ENCODE data around the gene TRMU. TPM values are rescaled to one million over a fixed set of nuclear protein-coding genes. Genes with fewer than 3 reads are reported as not detected.

Gene TRMU
- total and polyA plus RNA-seq, 4 donors: 24.1 to 42.3 (median 34.0) TPM

GRCh38 chr22:46351767-46352166, 16.3 kb downstream of the TRMU start:
- H3K27me3 ChIP-seq (ENCODE audit: control insufficient read depth in 3 of 3, insufficient read depth in 3 of 3, low read length in 2 of 3): no peaks in the 10 kb centered on the region
- WGBS, 2 donors: 95 to 97% methylated on average over 23 of the region's 23 CpGs
- TF ChIP-seq CTCF (IDR thresholded peaks at IDR 0.05; ENCODE audit: control extremely low read depth, extremely low read depth): no peak
- H3K4me1 ChIP-seq (ENCODE audit: control insufficient read depth in 5 of 5, insufficient read depth in 5 of 5, low read length in 5 of 5): peaks cover 0 to 3% (median 0%) of the 10 kb centered on the region in 5 donors
- H3K27ac ChIP-seq (ENCODE audit: low read depth in 1 of 2, low read length in 1 of 2): peak overlapping the region in 1 of 2 donors; percentile 69
- H3K36me3 ChIP-seq (ENCODE audit: control insufficient read depth in 4 of 4, insufficient read depth in 4 of 4, low read length in 4 of 4): peaks cover 8 to 77% (median 44%) of the 10 kb centered on the region in 4 donors
- ATAC-seq (ENCODE audit: insufficient read depth, low FRiP score): no peak
- no peak overlapping the region for H3K9ac ChIP-seq (ENCODE audit: insufficient read depth in 1 of 2, low read length in 2 of 2)
- H3K9me3 ChIP-seq (ENCODE audit: control insufficient read depth in 4 of 4, insufficient read depth in 3 of 4, low read length in 3 of 4): no peaks in the 10 kb centered on the region
- no peak overlapping the region for H3K4me3 ChIP-seq
- no peak for DNase-seq

- no peak overlapping the region for H3K4me3 ChIP-seq
- no peaks in the 10 kb centered on the region for H3K27me3 ChIP-seq (ENCODE audit: control insufficient read depth in 3 of 3, insufficient read depth in 3 of 3, low read length in 2 of 3)
- H3K36me3 ChIP-seq (ENCODE audit: control insufficient read depth in 4 of 4, insufficient read depth in 4 of 4, low read length in 4 of 4): peaks cover 8 to 79% (median 45%) of the 10 kb centered on the region in 4 donors
- no peak overlapping the region for H3K9ac ChIP-seq (ENCODE audit: insufficient read depth in 1 of 2, low read length in 2 of 2)
- peaks cover 0 to 3% (median 0%) of the 10 kb centered on the region in 5 donors for H3K4me1 ChIP-seq (ENCODE audit: control insufficient read depth in 5 of 5, insufficient read depth in 5 of 5, low read length in 5 of 5)
- 94% methylated on average over 10 of the region's 10 CpGs for WGBS, 2 donors
- no peak for DNase-seq
- TF ChIP-seq CTCF (IDR thresholded peaks at IDR 0.05; ENCODE audit: control extremely low read depth, extremely low read depth): no peak
- peak overlapping the region in 1 of 2 donors; percentile 69 for H3K27ac ChIP-seq (ENCODE audit: low read depth in 1 of 2, low read length in 1 of 2)
- ATAC-seq (ENCODE audit: insufficient read depth, low FRiP score): no peak
- no peaks in the 10 kb centered on the region for H3K9me3 ChIP-seq (ENCODE audit: control insufficient read depth in 4 of 4, insufficient read depth in 3 of 4, low read length in 3 of 4)
These were observed 16.8 kb downstream of the TRMU start for GRCh38 chr22:46352276-46352675.

GRCh38 chr22:46352691-46353386, 17.3 kb downstream of the TRMU start:
- Histone ChIP-seq H3K36me3 (ENCODE audit: control insufficient read depth in 4 of 4, insufficient read depth in 4 of 4, low read length in 4 of 4) (peaks cover 8 to 78% (median 44%) of the 10 kb centered on the region in 4 donors), H3K9ac (ENCODE audit: insufficient read depth in 1 of 2, low read length in 2 of 2) (no peak overlapping the region), H3K4me1 (ENCODE audit: control insufficient read depth in 5 of 5, insufficient read depth in 5 of 5, low read length in 5 of 5) (peaks cover 0 to 3% (median 0%) of the 10 kb centered on the region in 5 donors), H3K9me3 (ENCODE audit: control insufficient read depth in 4 of 4, insufficient read depth in 3 of 4, low read length in 3 of 4) (no peaks in the 10 kb centered on the region), H3K27ac (ENCODE audit: low read depth in 1 of 2, low read length in 1 of 2) (peak overlapping the region; percentile 11 to 77), H3K4me3 (no peak overlapping the region), H3K27me3 (ENCODE audit: control insufficient read depth in 3 of 3, insufficient read depth in 3 of 3, low read length in 2 of 3) (no peaks in the 10 kb centered on the region)
- WGBS, 2 donors: 83 to 91% methylated on average over 20 of the region's 20 CpGs
- no peak for TF ChIP-seq CTCF (IDR thresholded peaks at IDR 0.05; ENCODE audit: control extremely low read depth, extremely low read depth)
- DNase-seq (no peak), ATAC-seq (ENCODE audit: insufficient read depth, low FRiP score) (peak; percentile 60)

Measured in lung (tissue), 12 donors.